GM19099 (cell line): Measurements from ENCODE around the gene HSD17B10.
A peak's percentile ranks its signal among the peaks of the same experiment; 100 is the strongest.

Source experiments
- POLR2A ChIP-seq: IDR thresholded peaks from 3 replicates; pipeline ENCODE4 v1.6.1; 2011; ENCODE audit warnings: low read depth; ENCODE audit not compliant: insufficient read length; ENCODE audit errors: extremely low read depth

The HSD17B10 gene

DNA sequence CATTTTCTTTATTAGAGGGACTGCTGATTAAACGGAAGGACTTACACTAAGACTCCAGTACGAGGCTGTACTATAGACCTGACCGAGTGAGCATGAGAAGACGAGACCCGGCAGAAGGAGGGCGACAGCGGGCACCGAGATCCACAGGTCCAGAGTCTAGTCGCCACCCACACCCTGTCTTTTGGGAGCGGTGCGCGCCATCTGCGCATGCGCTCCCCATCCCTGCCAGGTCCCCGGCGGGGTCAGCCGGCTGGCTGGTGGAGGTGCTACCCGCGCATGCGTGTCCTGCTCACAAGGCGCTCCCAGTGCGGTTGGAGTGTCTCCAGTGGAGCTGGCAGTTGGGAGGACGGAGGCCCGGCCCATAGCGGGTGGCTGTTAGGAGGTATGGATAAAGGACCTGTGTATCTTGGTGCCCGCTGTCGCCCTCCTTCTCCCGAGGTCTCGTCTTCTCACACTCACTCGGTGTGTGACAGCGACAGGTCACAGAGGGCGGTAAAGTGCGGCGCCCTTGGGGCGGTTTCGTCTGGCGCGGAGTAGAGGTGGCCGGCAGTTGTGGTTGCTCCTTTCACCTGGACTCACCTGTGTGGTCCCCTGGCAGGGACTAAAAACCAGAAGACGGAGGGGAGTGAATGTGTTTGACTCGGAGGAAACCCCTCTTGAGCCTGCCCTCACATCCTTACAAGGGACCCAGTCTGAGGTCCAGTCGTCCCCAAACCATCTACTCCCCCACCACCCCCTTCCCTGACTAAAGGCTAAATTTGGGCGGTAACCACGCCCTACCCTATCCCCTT, 7.6 kb upstream of the HSD17B10 start:
- TF ChIP-seq POLR2A = peak; percentile 44

DNA sequence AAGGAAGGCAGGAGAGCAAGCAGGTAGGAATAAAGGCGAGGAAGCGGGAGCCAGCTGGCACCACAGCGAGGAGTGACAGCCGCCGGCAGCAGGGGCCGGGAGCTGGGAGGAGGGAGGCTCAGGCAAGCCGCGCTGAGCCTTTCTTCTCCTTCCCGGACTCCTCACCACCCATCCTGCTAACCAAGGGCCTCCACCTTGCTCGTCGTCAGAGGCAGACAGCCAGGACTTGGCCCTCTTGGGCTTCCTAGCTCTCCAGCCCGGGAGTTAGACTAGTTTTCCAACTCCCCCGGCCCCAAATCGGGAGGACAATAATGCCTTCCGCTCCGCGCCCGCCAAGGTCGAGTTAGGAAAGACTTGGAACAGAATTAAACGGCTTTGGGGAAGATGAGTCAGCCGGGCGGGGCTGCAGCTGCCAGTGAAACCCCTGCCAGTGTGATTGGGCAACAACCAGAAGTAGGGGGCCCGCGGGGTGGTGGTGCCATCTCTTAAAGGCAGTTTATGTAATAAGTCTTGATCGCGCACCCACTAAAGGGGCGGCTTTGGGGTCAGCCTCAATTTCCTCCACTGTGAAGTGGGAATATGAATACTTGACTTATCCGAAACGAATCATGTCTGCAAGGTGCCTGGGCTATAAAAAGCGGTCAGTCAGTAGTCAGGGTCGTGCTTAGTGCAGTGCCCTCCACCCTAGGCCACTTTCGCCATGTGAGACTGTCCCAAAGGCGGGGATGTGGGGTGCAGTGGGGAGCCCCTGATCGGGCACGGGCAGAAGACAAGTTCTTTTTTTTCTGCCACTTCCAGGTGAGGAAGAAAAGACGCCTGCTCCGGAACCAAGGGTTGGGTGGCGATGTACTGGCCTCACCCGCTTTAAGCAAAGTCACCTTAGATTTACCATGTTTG, 6.7 kb upstream of the HSD17B10 start:
- no peak for TF ChIP-seq POLR2A

DNA sequence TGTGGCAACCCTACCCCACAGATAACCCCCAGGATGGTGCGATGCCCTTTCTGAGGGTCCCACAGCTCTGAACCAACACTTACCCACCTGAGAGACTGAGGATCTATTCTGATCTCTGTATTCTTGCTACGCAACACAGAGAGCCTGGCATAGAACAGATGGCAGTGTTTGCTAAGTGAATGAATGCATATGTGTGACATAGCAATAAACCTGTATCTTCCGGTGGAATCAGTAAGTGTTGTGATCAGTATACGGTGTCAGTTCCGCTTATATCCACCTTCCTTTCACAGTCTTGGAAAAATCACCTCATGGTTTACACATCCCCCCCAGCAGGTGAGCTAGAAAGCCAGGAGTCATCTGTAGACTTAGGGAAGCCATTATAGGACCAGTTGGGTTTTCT, 5.9 kb upstream of the HSD17B10 start:
- no peak for TF ChIP-seq POLR2A

DNA sequence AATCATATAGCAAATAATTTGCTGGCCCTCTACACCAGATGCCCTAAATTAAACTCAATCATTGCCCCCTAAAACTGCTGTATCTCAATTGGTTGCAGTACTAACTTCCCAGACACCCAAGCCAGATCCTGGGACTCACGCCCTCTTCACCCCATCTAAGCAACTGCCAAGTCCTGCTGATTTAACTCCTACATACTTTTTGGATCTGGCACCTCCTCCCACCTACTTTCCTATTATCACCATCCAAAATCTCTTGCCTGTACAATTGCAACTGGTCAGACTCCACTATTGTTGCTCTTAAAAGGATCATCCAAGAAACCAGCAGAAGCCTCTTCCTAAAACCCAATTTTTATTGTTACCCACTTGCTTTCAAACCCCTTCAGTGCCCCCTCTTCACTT, 4.7 kb upstream of the HSD17B10 start:
- TF ChIP-seq POLR2A = no peak

DNA sequence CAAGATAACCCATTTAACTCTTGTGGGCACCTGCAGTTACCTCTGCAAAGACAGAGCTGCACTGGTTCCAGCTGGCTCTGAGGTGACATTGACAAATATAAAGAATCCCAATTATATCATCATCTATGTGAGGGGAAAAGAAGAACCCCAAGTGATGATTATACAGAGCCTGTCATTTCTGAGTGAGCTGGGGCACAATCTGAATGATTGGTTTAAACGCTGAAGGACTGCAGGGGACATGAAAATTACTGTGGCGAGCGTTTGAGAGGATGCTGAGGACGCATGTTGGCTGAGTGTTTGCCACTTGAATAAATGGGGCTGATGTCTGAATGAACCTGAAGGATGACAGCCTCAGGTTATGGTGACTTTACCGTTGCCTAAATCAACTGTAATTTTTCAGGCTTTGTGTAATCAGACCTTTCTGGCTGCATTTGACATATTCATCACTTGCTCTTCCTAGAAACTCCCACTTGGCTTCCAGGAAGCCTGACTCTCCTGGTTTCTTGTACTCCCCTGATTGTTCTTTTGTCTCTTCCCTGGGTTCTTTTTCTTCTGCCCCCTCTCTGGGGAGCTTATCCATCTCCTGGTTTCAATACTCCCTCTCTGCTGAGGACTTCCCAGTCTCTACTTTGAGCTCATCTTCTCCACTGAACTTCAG, 4.1 kb upstream of the HSD17B10 start:
- no peak for TF ChIP-seq POLR2A

DNA sequence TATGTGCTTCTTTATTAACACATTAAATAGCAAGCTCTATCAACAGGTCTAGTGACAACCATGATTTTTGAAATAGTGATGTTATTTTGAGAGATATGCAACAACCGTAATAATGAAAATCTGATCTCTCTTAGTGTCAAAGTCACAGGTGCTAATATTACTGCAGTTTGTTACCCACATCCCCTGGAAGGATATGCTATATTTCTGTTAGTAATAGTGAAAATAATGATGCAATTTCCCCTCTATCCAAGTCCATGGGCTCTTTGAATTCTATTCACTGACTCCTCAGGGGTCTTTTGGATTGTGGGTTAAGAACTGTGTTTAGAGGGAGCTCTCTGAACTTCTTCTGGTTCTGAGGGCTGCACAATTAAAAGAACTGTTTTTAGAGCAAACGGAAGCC, 3.0 kb upstream of the HSD17B10 start:
- no peak for TF ChIP-seq POLR2A

DNA sequence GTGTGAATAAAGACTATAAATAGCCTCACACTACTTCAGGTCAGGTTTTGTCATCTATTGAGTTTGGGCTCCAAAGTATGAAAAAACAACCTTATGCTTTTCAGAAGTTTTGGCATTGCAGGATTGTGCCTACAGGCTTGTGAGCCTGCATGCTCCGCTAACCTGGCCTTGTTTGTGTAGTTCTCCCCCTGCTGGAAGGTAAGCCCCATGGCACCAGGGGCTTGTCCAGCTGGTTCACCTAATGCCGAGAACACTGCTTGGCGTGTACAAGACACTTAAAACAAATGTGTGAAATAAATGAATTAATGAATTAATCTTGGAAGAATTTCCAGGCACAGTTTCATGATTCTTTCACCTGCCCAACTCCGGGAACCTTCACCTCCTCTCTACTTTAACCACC, 1.8 kb upstream of the HSD17B10 start:
- TF ChIP-seq POLR2A = no peak

DNA sequence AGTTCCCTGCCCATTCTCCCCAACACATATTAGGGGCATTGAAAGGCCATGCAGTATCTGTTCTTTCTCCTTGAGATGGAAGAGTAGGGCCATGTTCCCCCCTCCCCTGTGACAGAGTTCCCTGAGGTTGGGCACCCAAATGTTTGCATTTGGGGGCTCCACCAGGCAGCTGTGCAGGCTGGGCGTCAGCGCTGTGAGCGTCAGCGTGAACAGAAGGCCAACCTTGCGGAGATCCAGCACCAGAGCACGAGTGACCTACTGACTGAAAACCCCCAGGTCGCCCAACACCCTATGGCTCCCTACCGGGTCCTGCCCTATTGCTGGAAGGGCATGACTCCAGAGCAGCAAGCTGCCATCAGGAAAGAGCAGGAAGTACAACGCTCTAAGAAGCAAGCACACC, 3.9 kb downstream of the HSD17B10 start:
- no peak for TF ChIP-seq POLR2A

DNA sequence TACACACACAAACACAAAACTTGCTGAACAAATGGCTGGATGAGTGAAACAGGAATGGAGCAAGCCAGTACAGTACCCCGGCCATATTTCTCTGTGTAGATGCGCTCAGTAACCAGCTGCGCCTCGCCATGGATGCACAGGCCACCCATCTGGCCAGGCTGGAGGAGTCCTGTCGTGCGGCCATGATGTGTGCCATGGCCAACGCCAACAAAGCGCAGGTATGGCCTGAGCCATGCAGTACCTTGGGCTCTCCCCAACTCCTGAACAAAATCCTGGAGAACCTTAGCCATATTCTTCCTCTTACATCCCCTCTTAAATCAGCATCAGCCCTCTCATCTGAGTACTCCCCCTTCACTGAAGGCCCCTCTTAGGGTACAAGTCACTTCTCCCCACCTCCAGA, 4.4 kb downstream of the HSD17B10 start:
- TF ChIP-seq POLR2A = no peak

DNA sequence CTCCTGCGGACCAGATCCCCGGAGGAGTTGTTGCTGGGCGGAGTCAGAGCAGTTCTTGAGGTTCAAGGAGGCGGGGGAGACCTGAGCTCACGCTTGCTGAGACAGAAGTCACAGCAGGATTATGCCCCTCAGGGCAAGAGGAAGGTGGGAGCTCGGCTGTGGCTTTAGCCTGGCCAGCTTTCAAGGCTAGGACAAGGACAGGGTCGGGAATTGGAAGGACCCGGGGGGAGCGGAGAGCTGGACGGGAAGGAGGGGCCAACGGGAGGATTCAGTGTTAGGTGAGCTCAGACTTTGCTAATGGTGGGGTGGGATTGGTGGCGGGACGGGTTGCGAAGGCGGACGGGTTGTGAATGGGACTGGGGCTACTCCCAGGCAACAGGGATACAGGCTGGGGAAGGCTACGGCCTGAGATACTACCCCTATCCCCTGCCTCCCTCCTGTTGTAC, 11.3 kb downstream of the HSD17B10 start, which contains the start of gene RIBC1:
RIBC1 (plus strand) TSS at position 13 of the 446 bp plus-strand sequence. CDS start 3,404 bp downstream, outside the sequence.
- no peak for TF ChIP-seq POLR2A

DNA sequence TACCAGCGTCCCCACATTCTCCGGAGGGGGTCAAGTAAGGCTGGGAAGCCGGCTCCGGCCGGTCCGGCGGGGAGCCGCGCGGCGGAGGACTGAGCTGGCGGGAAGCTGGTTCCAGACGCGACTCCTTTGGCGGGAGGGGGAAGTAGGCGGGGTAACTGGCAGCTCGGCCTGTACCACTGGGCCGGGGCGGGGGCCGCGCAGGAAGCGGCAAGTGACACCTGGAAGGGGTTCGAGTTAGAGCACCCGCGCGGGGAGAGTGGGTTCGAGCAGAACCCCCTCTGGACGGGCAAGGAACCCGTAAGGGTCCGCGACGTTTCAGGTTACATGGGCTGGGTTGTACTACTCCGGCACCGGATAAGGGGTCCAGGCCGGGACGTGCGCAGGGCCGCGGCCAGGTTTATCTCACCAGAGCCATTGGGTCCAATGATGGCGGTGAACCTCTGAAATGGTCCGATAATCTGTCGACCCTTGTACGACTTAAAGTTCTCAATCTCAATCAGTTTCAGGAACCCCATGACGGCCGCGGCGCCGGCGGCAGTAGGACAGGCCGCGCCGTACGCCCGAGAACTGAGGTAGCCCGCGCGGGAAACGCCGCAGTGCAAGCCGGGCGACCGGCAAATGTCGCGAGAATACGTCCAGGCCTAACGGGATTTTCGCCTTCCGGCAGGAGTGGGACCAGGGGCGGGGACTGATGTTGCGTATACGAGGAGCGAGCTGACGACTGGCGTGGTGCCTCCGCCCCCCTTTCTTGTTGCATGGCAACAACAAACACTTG, 11.9 kb downstream of the HSD17B10 start, which contains the start of gene SMC1A:
SMC1A (minus strand) TSS at position 569 of the 775 bp plus-strand sequence; CDS start at position 515, 54 bp downstream.
- TF ChIP-seq POLR2A = peak; percentile 75

DNA sequence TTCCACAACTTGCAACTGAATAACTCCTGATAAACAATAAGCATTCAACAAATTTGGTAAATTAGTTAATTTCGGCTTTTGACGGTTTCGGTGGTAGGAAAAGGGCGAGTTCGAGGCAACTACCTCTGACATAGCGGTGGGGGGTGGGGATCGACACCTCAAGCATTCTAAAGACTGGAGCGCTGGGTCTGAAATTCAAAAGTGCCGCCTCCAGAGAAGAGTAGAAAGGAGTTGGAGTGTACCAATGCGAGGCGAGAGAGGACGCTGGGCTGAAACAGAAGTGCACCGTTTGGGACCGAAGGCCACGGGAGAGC, 12.4 kb downstream of the HSD17B10 start:
- no peak for TF ChIP-seq POLR2A

DNA sequence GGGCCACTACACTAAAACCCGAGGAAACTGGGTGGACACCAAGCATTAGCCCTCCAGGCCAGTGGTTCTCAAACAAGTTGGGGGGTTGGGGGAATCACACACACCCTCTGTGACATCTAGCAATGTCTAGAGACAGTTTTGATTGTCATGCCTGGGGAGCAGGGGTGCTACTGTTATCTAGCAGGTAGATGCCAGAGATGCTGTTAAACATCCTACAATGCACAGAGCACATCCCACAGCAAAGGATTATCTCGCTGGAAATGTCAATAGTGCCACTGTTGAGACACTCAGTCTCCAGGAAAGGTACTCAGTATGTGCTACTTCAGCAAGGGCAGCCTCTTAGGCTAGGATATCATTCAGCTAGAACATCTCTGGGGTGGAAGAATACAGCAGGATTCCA, 13.0 kb downstream of the HSD17B10 start:
- TF ChIP-seq POLR2A = no peak

DNA sequence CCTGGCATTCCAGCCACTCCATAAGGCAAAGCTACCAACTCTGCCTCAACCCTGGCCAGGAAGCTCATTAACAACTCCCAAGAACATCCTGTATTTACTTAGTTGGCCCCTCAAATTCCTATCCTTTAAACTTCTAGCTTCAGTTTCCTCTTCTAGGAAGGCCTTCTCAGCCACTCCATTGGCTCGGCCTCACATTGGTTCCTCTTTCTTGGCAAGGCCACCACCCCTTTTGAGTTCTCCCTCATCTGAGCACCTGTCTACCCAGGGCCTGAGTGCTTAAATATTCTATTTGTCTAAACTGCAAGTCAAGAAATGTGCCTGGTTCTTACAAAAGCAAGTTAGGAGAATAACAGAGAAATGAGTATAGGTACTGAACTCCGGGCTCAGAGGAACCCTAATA, 21.7 kb downstream of the HSD17B10 start:
- TF ChIP-seq POLR2A = no peak
